Brain microvascular endothelial cell (primary cell): ENCODE results near the gene FHDC1.

Experiments used
- DNase-seq: peaks from one replicate; pipeline ENCODE4 v3.0.0-alpha.2; 2020
- H3K27ac ChIP-seq: fragments of 250-450 bp; sonication (Bioruptor Pico); 2 replicates; pipeline ENCODE4 v1.5.1; 2020; ENCODE audit warnings: mild to moderate bottlenecking, moderate library complexity
- H3K27me3 ChIP-seq: fragments of 250-450 bp; sonication (Bioruptor Pico); replicated peaks from 2 replicates; pipeline ENCODE4 v1.5.1; 2020; ENCODE audit warnings: mild to moderate bottlenecking
- H3K36me3 ChIP-seq: fragments of 250-450 bp; sonication (Bioruptor Pico); replicated peaks from 2 replicates; pipeline ENCODE4 v1.5.1; 2020; ENCODE audit warnings: mild to moderate bottlenecking
- H3K4me3 ChIP-seq: 2 replicates; pipeline ENCODE4 v1.5.1; 2011; ENCODE audit warnings: low read depth, mild to moderate bottlenecking, control low read depth, low read length, moderate library complexity
- in situ Hi-C: cut with HindIII; loops from 2 replicates; pipeline ENCODE4 v1.10.0; 2017; ENCODE audit warnings: low sequenced_read_pairs, low pct_ligation_motif_present
- TF ChIP-seq, protein P1 (sequence below): IDR thresholded peaks from 2 replicates; pipeline ENCODE4 v1.5.1; 2011; ENCODE audit warnings: low read depth, mild to moderate bottlenecking, moderate library complexity, low read length, control low read depth, inconsistent platforms; ENCODE audit errors: missing control alignments

FHDC1 gene

GRCh38 chr4:152936446-152937335 is 568 bp downstream of the FHDC1 start:
- in situ Hi-C loops = no loop called here
- no peak for DNase-seq
- Histone ChIP-seq H3K36me3 (no peaks in the 10 kb centered on the region), H3K27ac (no peak overlapping the region), H3K27me3 (peaks cover 43% of the 10 kb centered on the region), H3K4me3 (peak overlapping the region; percentile 57)
- TF ChIP-seq, protein P1, sequence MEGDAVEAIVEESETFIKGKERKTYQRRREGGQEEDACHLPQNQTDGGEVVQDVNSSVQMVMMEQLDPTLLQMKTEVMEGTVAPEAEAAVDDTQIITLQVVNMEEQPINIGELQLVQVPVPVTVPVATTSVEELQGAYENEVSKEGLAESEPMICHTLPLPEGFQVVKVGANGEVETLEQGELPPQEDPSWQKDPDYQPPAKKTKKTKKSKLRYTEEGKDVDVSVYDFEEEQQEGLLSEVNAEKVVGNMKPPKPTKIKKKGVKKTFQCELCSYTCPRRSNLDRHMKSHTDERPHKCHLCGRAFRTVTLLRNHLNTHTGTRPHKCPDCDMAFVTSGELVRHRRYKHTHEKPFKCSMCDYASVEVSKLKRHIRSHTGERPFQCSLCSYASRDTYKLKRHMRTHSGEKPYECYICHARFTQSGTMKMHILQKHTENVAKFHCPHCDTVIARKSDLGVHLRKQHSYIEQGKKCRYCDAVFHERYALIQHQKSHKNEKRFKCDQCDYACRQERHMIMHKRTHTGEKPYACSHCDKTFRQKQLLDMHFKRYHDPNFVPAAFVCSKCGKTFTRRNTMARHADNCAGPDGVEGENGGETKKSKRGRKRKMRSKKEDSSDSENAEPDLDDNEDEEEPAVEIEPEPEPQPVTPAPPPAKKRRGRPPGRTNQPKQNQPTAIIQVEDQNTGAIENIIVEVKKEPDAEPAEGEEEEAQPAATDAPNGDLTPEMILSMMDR = peak; percentile 9

DNA sequence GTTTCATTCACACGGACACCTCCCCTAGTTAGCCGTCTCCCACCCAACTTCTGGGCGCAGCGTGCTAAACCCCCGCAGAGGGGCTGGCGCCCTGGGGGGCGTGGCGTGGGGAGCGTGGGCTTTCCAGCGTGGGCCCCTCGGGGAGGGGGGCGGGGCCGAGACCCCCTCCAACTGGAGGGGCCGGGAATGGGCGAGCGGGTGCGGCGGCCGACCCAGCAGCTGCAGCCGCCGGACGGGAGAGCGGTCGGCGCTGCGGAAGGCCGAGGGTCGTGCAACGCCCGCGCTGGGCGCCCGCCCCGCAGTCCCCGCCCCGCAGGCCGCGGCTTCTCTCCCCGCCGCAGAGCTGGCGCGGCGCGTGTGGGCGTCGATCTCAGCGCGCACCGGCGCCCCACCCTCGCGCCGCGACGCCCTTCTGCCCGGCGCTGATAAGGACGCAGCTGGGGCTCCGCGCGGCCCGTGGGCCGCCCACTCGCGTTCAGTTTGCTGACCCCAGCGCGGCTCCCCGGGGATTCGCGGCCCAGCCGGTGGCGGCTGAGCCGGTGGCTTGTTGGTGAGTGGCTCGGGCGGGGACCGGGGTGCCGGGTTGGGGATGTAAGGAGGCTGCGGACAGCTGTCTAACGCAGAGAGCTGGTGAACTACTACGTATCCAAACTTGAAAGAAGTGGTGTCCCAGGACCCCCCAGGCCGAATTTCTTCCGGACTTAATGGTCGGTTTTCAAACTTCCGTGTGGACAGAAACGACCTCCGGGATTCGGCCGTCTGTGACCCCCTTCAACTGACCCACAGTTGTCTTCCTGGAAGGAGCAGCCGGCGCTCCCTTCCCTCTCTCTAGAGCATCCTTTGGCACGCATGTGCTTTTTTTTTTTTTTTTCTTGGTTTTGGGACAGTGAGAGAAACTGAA is 1.5 kb downstream of the FHDC1 start:
- H3K36me3 ChIP-seq = no peaks in the 10 kb centered on the region
- in situ Hi-C loops = no loop called here
- TF ChIP-seq, protein P1 = no peak
- peak overlapping the region; percentile 57 for H3K4me3 ChIP-seq
- H3K27ac ChIP-seq = no peak overlapping the region
- DNase-seq = no peak
- peaks cover 43% of the 10 kb centered on the region for H3K27me3 ChIP-seq

DNA sequence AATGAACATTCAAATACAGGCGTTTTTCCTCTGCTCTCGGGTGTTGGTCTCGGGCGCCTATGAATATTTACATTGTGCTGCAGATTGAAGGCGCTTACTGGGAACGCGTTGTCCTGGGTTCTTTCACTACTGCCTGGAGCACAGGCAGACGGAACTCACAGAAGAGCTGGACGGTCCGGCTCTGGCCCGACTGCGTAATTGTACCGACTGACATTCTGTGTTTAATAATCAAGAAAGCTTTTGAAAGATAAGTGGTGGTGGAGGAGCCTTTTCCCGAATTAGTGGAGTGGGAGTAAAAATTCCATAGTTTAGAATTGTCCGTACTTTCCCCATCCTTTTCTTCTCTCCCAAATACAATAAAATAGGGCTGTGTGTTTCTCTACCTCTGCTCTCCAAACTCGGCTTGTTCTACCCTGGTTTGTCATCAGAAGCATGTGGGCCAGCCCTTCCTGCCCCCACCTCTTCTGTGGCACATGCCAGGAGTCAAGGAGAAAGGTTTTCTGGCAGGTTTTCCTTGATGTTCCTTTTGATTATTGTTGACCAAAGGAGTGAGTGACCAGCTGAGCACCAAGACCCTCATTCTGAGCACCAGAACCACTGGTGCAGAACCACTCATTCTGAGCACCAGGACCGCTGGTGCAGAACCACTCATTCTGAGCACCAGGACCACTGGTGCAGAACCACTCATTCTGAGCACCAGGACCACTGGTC is 2.3 kb downstream of the FHDC1 start:
- TF ChIP-seq, protein P1 = no peak
- in situ Hi-C loops = no loop called here
- H3K36me3 ChIP-seq = no peaks in the 10 kb centered on the region
- H3K4me3 ChIP-seq = peak overlapping the region; percentile 57
- no peak for DNase-seq
- H3K27ac ChIP-seq = no peak overlapping the region
- H3K27me3 ChIP-seq = peaks cover 43% of the 10 kb centered on the region

DNA sequence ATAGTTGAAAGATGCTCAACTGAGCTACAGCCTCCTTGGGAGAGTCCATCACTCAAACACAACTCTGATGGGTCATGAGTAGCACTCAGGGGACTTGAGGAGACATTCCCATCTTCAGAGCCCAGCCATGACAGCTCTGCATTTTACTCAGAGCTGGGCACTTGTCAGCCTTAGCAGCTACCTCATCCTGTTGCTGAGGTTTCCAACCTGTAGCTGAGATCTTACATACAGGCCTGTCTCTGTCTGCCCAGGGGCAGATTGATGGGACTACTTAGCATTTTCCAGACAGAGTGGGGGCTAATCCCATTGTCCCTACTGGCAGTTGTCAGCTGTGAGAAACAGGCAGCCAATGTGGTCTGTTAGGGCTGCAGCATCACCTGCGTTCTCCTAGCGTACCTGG is 3.5 kb downstream of the FHDC1 start:
- no peak overlapping the region for H3K4me3 ChIP-seq
- peaks cover 43% of the 10 kb centered on the region for H3K27me3 ChIP-seq
- no peak for DNase-seq
- in situ Hi-C loops = no loop called here
- no peaks in the 10 kb centered on the region for H3K36me3 ChIP-seq
- H3K27ac ChIP-seq = no peak overlapping the region
- TF ChIP-seq, protein P1 = no peak

- DNase-seq = no peak
- Histone ChIP-seq H3K27me3 (peaks cover 43% of the 10 kb centered on the region), H3K27ac (no peak overlapping the region), H3K36me3 (no peaks in the 10 kb centered on the region), H3K4me3 (no peak overlapping the region)
- in situ Hi-C loops = no loop called here
- TF ChIP-seq, protein P1 = no peak
These were observed 4.3 kb downstream of the FHDC1 start for GRCh38 chr4:152940461-152940860.
